GM12878 (cell line): Measurements from ENCODE around the gene SCAMP5. TPM values are rescaled to one million over a fixed set of nuclear protein-coding genes. Genes with fewer than 3 reads are reported as not detected.

Source experiments
- ATAC-seq: fragments of 200-7000 bp; cut with Tn5 transposase; 3 replicates; pipeline ENCODE4 v1.9.1; 2020; ENCODE audit warnings: mild to moderate bottlenecking, moderate library complexity
- BruUV-seq: library from RNA; stranded (reverse); fragments of 400-500 nt; replicated peaks from 2 replicates; lab custom pipeline; 2021; lab: Mats Ljungman, UMichigan
- CTCF ChIA-PET: fragments of 300-600 bp; sonication (Branson Sonifier 250); formaldehyde crosslinking; extraction: SDS; loops from one replicate; lab custom pipeline; 2021; ENCODE audit warnings: inconsistent platforms; lab: Yijun Ruan, JAX
- POLR2A ChIA-PET: fragments of 350-600 bp; formaldehyde crosslinking; extraction: SDS; loops from one replicate; lab custom pipeline; 2021; ENCODE audit warnings: inconsistent platforms; lab: Charles Lee
- RAD21 ChIA-PET: fragments of 300-600 bp; sonication (Branson Sonifier 250); formaldehyde crosslinking; loops from one replicate; lab custom pipeline; 2023; ENCODE audit warnings: antibody characterized with exemption; ENCODE audit not compliant: unreplicated experiment; lab: Charles Lee
- SMC1A ChIA-PET: fragments of 300-600 bp; sonication (Branson Sonifier 250); formaldehyde crosslinking; loops from one replicate; lab custom pipeline; 2023; ENCODE audit not compliant: unreplicated experiment, uncharacterized antibody; lab: Charles Lee
- DNase-seq: peaks from one replicate; pipeline ENCODE4 v3.0.0-alpha.2; 2011; ENCODE audit warnings: low read depth, low spot score
- FAIRE-seq: peaks from 3 replicates; lab custom pipeline; 2011; peaks lifted over from hg19 to GRCh38; lab: Jason Lieb, UNC
- H2AFZ ChIP-seq: 2 replicates; pipeline ENCODE4 v1.6.0; 2011; ENCODE audit warnings: low read depth, low read length, control low read depth; ENCODE audit not compliant: control insufficient read depth
- H3K27ac ChIP-seq: 2 replicates; pipeline ENCODE4 v1.5.1; 2011; ENCODE audit warnings: control low read depth; ENCODE audit not compliant: control insufficient read depth, insufficient read depth
- H3K27me3 ChIP-seq, 2 experiments: replicated peaks in 1 of 2; 2 replicates each; pipeline versions ENCODE4 v1.6.0 to v1.6.1; 2011; ENCODE audit warnings: low read length in 1 of 2; ENCODE audit not compliant: control insufficient read depth in 2 of 2, insufficient read depth in 2 of 2
- H3K36me3 ChIP-seq, 2 experiments: 2 replicates each; pipeline ENCODE4 v1.5.1; 2011; ENCODE audit warnings: low read length in 1 of 2; ENCODE audit not compliant: control insufficient read depth in 2 of 2, insufficient read depth in 2 of 2
- H3K4me1 ChIP-seq: 2 replicates; pipeline ENCODE4 v1.6.1; 2011; ENCODE audit warnings: mild to moderate bottlenecking, low read length, moderate library complexity, mixed read lengths; ENCODE audit not compliant: control insufficient read depth, insufficient read depth
- H3K4me2 ChIP-seq: 2 replicates; pipeline ENCODE4 v1.6.0; 2011; ENCODE audit warnings: control low read depth; ENCODE audit not compliant: control insufficient read depth, insufficient read depth
- H3K4me3 ChIP-seq: fragments of 200-600 bp; sonication (generic); 2 replicates; pipeline ENCODE4 v1.5.1; 2016
- H3K79me2 ChIP-seq: 2 replicates; pipeline ENCODE4 v1.6.0; 2011; ENCODE audit warnings: low read length; ENCODE audit not compliant: control insufficient read depth, insufficient read depth
- H3K9ac ChIP-seq: 2 replicates; pipeline ENCODE4 v1.8.0; 2011; ENCODE audit warnings: low read length, control low read depth, mixed read lengths; ENCODE audit not compliant: control insufficient read depth, insufficient read depth
- H3K9me3 ChIP-seq: replicated peaks from 3 replicates; pipeline ENCODE4 v1.5.1; 2011; ENCODE audit warnings: mild to moderate bottlenecking, low read length; ENCODE audit not compliant: control insufficient read depth, insufficient read depth
- H4K20me1 ChIP-seq: 2 replicates; pipeline ENCODE4 v1.6.0; 2011; ENCODE audit not compliant: control insufficient read depth, insufficient read depth
- EGR1 ChIP-seq, 2 experiments: IDR thresholded peaks; 1 replicate in 1 of 2; 2 replicates in 1 of 2; pipeline ENCODE4 v1.6.1; 2011 to 2012; ENCODE audit warnings: low read depth in 2 of 2, low read length in 2 of 2, borderline replicate concordance in 1 of 2, mild to moderate bottlenecking in 1 of 2, moderate library complexity in 1 of 2
- POLR2A ChIP-seq: IDR thresholded peaks from 2 replicates; pipeline ENCODE4 v1.6.1; 2011; ENCODE audit warnings: low read depth, mild to moderate bottlenecking, low read length
- POLR2AphosphoS5 ChIP-seq: IDR thresholded peaks from 2 replicates; pipeline ENCODE4 v1.6.1; 2011; ENCODE audit warnings: mild to moderate bottlenecking, low read length, inconsistent platforms
- WGBS: methylation state at CpG from one replicate; pipeline ENCODE4 v1.1.6; 2016; ENCODE audit warnings: low lambda C conversion rate; ENCODE audit not compliant: insufficient replicate concordance, insufficient coverage; ENCODE audit errors: missing lambda C conversion rate; 5-methylcytosine and 5-hydroxymethylcytosine counted together
- in situ Hi-C: fragments of 300-500 bp; cut with MboI; formaldehyde crosslinking; loops from 9 replicates; pipeline ENCODE4 v1.14.3; 2018; ENCODE audit warnings: mixed read lengths
- intact Hi-C: fragments of 100-400 bp; cut with micrococcal nuclease; formaldehyde crosslinking; loops from one replicate; pipeline ENCODE4 v1.14.2; 2022; ENCODE audit not compliant: unreplicated experiment
- polyA plus RNA-seq, 11 experiments: library from polyadenylated mRNA; depleted of rRNA in 4 of 11; unstranded in 6 of 11; stranded (reverse) in 5 of 11; fragments of >200 nt; fragmentation: Nextera tagmentation in 4 of 11; fragmentation: Illumina TruSeq in 1 of 11; extraction: Ambion mirVana in 4 of 11; extraction: Trizol in 1 of 11; gene quantifications; 1 replicate in 1 of 11; 2 replicates in 10 of 11; pipeline versions ENCODE4 v1.2.1 to v1.2.3, GENCODE V29; 2011 to 2016; ENCODE audit warnings: inconsistent platforms in 2 of 11, missing spikeins in 2 of 11, low read depth in 1 of 11
- total RNA-seq, 4 experiments: library from RNA; depleted of rRNA in 3 of 4; stranded (reverse); fragments of >200 nt in 3 of 4; fragmentation: Illumina TruSeq in 1 of 4; extraction: Trizol in 1 of 4; gene quantifications; 2 replicates each; pipeline versions ENCODE4 v1.2.1 to v1.2.3, GENCODE V29; 2013 to 2021

The SCAMP5 gene
- total and polyA plus RNA-seq, 10 of the 15 experiments (the other 5 are each of a cell fraction or from before 2014, with no cell fraction given) = 1.6 to 41.6 (median 16.9) TPM

GRCh38 chr15:75044258-75044878 is 49.0 kb downstream of the SCAMP5 start:
- intact Hi-C loops = no loop called here
- H3K4me3 ChIP-seq = peak overlapping the region; percentile 47; the same call in 1 of the 2 replicates
- peaks cover 5 to 16% of the 10 kb centered on the region in 2 experiments; a peak in 3 of 4 replicates for H3K36me3 ChIP-seq
- RAD21 ChIA-PET = interaction anchor here (0.9 to 4.0 kb wide), 20 partner anchors 10 to 175 kb away, joined by 3 to 36 read pairs (median 8); partner anchors contain the start of gene PPCDC
- H3K4me2 ChIP-seq = peak overlapping the region; percentile 60
- ATAC-seq = no peak
- H3K4me1 ChIP-seq = peaks cover 70% of the 10 kb centered on the region
- H3K9me3 ChIP-seq = no peaks in the 10 kb centered on the region
- TF ChIP-seq POLR2AphosphoS5 = 0 out of 2 replicates have a peak, but pooled peaks have one; percentile 2
- peak; percentile 32; the same call in 1 of the 2 replicates for TF ChIP-seq POLR2A
- TF ChIP-seq EGR1 (IDR thresholded peaks at IDR 0.05; ENCODE audit: borderline replicate concordance in 1 of 2, low read depth in 2 of 2, low read length in 2 of 2) = no peak
- TF ChIP-seq, all 136 proteins: peak for 2
- DNase-seq = no peak
- 92% methylated on average over 14 of the region's 14 CpGs for WGBS
- peak overlapping the region; percentile 93 for H3K9ac ChIP-seq
- H4K20me1 ChIP-seq = no peaks in the 10 kb centered on the region
- peak overlapping the region; percentile 100 for H3K27ac ChIP-seq
- ChIA-PET CTCF (interaction anchor here (0.5 to 4.6 kb wide), 16 partner anchors 9 to 652 kb away, joined by 3 to 73 read pairs (median 7); partner anchors contain the start of gene C15orf39), POLR2A (interaction anchor here (0.7 to 4.6 kb wide), 15 partner anchors 12 to 160 kb away, joined by 3 to 51 read pairs (median 6); no protein-coding TSS in a partner anchor), SMC1A (interaction anchor here (0.6 to 3.1 kb wide), 9 partner anchors 13 to 174 kb away, joined by 3 to 18 read pairs (median 4); no protein-coding TSS in a partner anchor)
- in situ Hi-C loops = no loop called here
- peaks cover 44% of the 10 kb centered on the region for H3K79me2 ChIP-seq
- no peak overlapping the region for H2AFZ ChIP-seq
- FAIRE-seq = no peak
- BruUV-seq = no TSS peak
- H3K27me3 ChIP-seq = no peaks in the 10 kb centered on the region
